HG02678 (cell line): Measurements from ENCODE around the gene HBZ.
"Not testable (repeated sequence)": the region's sequence is repeated elsewhere in the genome, so short reads cannot be mapped to it uniquely, and the experiment has no call there.

Source experiments
- ATAC-seq: cut with Tn5 transposase; IDR thresholded peaks from one replicate; pipeline ENCODE4 v1.9.1; 2021; ENCODE audit warnings: mild to moderate bottlenecking, moderate library complexity; ENCODE audit not compliant: unreplicated experiment

Gene HBZ

GRCh38 chr16:177981-178667 lies 25.7 kb downstream of the HBZ start:
- no peak for ATAC-seq

- no peak for ATAC-seq
Measured at GRCh38 chr16:178668-179015, 26.2 kb downstream of the HBZ start.

- no peak for ATAC-seq
Measured at GRCh38 chr16:179211-180092, 27.0 kb downstream of the HBZ start.

- ATAC-seq = no peak
Measured at GRCh38 chr16:180101-180675, 27.7 kb downstream of the HBZ start, which contains the start of gene HBQ1. HBQ1 (plus strand) TSS chr16:180459; CDS start chr16:180487, 28 bp downstream.

GRCh38 chr16:180681-181564 lies 28.5 kb downstream of the HBZ start:
- ATAC-seq = no peak

GRCh38 chr16:181565-182021 lies 29.1 kb downstream of the HBZ start:
- ATAC-seq = no peak

GRCh38 chr16:183005-183404 lies 30.6 kb downstream of the HBZ start:
- ATAC-seq = no peak

- no peak for ATAC-seq
Measured at GRCh38 chr16:185213-185612, 32.8 kb downstream of the HBZ start.

- ATAC-seq = no peak
Measured at GRCh38 chr16:185691-186090, 33.2 kb downstream of the HBZ start.

GRCh38 chr16:187330-187729 lies 34.9 kb downstream of the HBZ start:
- no peak for ATAC-seq

- no peak for ATAC-seq
Measured at GRCh38 chr16:188674-189073, 36.2 kb downstream of the HBZ start.

GRCh38 chr16:189604-190186 lies 37.3 kb downstream of the HBZ start:
- no peak for ATAC-seq

- no peak for ATAC-seq
Measured at GRCh38 chr16:191831-192230, 39.4 kb downstream of the HBZ start.

GRCh38 chr16:192686-193085 lies 40.2 kb downstream of the HBZ start:
- ATAC-seq = no peak

- ATAC-seq = no peak
Measured at GRCh38 chr16:193441-193840, 41.0 kb downstream of the HBZ start.

- no peak for ATAC-seq
Measured at GRCh38 chr16:194516-194915, 42.1 kb downstream of the HBZ start.

GRCh38 chr16:200388-200787 lies 47.9 kb downstream of the HBZ start:
- ATAC-seq = no peak

GRCh38 chr16:203246-203645 lies 50.8 kb downstream of the HBZ start:
- no peak for ATAC-seq

- not testable (repeated sequence) for ATAC-seq
Measured at GRCh38 chr16:204046-204445, 51.6 kb downstream of the HBZ start.
